ENCODE data around the gene SMTNL2. TPM values are rescaled to one million over a fixed set of nuclear protein-coding genes. Genes with fewer than 3 reads are reported as not detected.
"Not testable (repeated sequence)": the region's sequence is repeated elsewhere in the genome, so short reads cannot be mapped to it uniquely, and the experiment has no call there.

SMTNL2 gene
- polyA plus RNA-seq, 1 donor: 139 TPM

GRCh38 chr17:4604111-4604644, 19.8 kb downstream of the SMTNL2 start:
- peak; percentile 57 for DNase-seq

GRCh38 chr17:4604736-4605135, 20.4 kb downstream of the SMTNL2 start:
- not testable (repeated sequence) for DNase-seq

- DNase-seq: no peak
Observed at GRCh38 chr17:4605826-4606225, 21.5 kb downstream of the SMTNL2 start.

GRCh38 chr17:4607261-4607741, 23.0 kb downstream of the SMTNL2 start:
- DNase-seq: no peak

DNA sequence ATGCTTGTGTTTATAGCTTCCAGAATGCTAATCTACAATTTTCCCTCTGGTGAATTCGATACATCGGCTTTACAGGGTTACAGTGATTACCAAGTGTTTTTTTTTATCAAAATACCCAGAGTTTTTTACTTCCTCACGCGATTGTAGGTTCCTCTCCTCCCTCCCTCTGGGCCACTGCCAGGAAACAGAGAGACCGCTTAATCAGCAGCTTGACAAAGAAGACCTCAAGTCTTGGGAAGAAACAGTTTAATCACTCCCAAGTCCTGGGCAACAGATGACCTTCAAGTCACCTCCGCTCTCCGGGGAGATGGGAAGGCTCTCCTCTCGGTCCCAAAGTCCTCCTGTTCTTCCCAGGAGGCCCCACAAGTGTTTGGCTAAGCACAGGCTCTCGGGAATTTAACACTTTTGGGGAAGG, 23.5 kb downstream of the SMTNL2 start:
- DNase-seq: peak; percentile 66

- DNase-seq: no peak
Observed at GRCh38 chr17:4609761-4610160, 25.4 kb downstream of the SMTNL2 start.

GRCh38 chr17:4610162-4610561, 25.8 kb downstream of the SMTNL2 start:
- no peak for DNase-seq

DNA sequence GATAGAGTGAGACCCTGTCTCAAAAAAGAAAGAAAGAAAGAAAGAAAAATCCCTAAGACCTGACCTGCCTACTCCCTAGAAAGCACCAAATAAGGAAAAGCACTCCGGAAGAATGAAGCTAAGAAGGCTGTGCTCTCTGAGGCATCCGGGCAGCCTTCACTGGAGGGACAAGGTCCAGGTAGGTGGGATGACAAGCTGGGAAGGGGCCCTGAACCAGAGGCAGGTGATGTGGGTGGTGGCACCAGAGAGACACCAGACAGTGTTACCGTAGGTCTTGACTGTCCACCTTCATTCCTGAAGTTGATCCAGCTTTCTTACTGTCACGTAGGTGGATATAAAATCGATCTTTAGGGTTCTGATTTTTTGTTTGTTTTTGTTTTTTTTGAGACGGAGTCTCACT, 26.3 kb downstream of the SMTNL2 start:
- DNase-seq: no peak

- DNase-seq: no peak
Observed at GRCh38 chr17:4616476-4616875, 32.1 kb downstream of the SMTNL2 start.

- no peak for DNase-seq
Observed at GRCh38 chr17:4617090-4617489, 32.8 kb downstream of the SMTNL2 start.

DNA sequence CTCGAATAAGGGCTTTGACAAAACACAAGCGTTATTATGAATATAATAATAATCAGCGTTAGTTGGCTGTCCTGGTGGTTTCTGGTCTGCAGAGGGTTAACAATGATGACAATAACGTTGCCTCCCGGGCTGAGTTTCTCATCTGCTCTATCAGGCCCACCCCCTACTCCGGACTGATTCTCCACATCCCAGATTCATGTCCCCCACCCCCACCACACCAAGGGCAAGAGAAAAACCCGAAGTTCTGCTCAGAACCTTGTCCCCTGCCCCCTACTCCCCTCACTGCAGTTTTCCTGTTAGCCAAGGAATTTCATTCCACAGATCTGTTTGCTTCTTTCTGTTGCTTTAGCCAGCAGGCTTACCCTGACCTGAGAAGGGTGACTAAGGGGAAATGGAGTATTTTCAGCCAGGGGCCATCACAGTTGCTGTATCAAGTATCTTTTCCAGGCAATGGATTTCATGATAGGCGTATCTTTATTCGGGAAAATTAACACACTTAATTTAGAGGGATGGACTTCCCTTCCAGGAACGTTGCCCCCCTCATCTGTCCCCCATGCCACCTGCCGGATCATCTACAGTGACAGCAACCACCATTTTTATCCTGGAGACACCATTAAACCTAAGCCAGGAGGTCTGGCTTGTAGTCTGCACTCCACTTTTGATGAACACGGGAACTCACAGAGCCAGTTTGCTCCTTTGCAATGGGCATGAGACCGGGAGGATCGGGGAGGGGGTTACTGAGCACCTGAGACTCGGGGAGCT, 33.4 kb downstream of the SMTNL2 start:
- DNase-seq: no peak

DNA sequence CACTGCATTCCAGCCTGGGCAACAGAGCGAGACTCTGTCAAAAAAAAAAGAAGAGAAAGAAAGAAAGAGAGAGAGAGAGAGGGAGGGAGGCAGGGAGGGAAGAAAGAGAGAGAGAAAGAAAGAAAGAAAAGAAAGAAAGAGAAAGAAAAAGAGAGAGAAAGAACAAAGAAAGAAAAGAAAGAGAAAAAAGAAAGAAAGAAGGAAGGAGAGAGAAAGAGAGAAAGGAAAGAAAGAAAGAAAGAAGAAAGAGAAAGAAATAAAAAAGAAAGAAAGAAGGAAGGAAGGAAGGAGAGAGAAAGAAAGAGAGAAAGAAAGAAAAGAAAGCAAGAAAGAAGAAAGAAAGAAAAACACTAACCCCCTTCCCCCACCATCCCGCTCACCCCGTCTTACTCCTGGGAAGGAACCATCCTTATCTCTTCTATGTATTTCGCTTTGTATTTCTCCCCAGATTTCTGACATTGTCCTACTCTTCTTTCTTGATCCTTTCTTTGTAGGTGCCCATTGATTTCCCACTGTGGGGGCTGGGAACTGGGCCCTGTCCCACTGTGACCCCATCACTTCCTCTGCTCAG, 36.3 kb downstream of the SMTNL2 start:
- DNase-seq: no peak

DNA sequence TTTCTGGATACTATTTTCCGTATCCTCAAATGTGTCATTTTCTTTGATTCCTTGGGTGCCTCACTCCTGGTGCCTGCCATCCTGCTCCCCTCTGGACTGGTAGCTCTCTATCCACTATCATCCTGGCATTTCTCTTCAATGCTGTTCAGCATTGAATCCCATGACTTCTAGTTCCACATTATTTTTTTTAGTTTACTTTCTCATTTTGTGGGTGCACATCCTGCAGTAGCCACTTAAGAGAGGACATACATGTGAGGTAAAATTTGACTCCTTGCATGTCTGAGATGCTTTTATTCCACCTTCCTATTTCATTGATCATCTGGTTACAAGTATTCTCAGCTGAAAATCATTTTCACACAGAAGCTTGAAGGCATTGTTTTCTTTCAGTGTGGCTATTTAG, 38.0 kb downstream of the SMTNL2 start:
- no peak for DNase-seq

DNA sequence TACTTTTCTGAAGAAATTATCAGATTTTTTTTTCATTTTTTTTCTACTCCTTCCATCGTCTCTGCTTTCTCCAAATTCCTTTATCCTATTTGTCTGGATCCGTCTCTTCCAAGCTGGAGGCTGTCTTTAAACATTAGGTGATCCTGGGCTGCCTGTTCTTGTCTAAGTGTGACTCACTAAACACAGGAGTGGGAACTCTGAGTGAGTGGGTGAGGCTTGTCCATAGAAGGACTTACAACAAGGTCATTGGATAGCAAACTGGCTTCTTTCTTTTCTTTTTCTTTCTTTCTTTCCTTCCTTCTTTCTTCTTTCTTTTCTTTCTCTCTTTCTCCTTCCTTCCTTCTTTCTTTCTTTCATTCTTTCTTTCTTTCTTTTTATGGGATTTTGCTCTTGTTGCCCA, 38.9 kb downstream of the SMTNL2 start:
- DNase-seq: no peak

DNA sequence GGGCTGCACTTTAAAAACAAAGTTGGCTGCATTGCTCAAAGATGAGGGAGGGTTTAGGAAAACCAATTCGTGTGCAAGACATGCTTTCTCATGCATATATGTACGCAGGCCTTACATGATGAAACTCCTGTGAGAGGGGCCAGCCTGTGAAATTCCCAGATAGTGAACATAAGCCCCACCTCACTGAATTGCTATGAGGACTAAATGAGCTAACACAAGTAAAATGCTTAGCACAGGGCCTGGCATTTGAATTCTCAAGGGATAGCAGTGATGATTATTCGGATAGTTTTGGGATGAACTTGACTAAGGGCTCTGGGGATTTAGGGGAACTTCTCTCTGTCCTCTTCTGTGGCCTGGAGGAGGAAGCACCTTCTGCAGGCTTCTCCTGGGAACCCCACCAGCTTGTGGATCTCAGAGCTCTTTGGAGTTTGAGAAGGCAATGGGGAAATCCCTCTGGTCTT, 40.2 kb downstream of the SMTNL2 start:
- DNase-seq: not testable (repeated sequence)

DNA sequence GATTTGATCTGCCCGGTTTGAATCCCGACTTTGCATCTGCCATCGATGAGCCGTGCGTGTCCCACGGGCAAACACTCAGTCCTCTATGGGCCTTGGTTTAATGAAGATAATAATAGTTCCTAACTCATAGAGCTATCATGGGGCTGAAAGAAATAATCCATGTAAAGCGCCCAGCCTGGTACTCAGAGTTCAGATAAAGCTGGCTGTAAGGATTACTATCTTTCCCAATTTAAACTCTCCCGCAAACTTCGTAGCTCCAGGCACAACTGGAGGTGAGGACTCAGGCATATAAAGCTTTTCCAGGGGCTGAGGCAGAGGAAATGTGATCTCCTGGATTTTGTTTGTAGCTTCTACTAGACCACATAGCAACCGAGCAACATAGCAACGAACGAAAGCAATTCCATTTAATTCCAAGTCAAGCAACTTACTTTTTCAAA, 40.9 kb downstream of the SMTNL2 start:
- peak; percentile 71 for DNase-seq

DNA sequence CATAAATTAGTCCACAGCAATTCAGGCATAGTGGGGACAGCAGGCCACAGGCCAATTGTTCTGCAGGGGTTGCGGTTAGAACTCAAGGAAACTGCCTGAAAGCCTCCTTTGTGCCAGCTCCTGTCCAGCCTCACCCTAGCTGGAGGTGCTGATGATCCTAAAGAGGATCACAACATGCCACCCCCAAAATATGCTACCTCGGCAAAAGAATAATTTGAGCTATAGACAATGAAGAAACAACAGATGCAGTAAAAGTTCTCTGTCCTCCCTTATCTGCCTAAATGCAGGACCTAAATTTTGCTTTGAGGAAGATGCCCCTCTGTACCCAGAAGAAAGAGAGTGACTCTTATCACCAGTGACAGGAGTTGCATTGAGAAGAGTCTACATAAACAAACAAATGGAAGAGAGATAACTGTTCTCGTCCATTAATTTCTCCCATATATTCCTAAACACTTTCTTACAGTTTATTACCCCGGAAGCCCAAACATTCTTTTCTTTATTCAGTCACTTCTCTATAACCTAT, 42.5 kb downstream of the SMTNL2 start:
- no peak for DNase-seq

DNA sequence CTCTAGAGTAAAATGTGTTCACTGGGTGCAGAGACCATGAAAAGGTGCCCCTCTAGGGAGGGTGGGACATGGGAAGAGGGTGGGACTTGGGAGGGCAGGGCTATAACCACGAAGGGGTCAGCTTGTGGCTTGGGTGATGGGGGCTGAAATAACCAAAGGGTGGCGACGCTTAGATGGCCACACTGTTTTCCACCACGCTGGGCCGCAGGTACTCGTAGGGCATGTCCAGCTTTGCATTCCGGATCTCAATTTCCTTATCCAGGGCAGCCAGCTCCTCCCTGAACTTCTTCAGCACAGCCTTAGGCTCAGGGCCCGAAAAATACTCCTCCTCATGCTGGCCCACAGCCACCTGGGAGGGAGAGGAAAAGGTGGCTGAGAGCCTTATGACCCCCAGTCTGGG, 47.1 kb downstream of the SMTNL2 start:
- no peak for DNase-seq

DNA sequence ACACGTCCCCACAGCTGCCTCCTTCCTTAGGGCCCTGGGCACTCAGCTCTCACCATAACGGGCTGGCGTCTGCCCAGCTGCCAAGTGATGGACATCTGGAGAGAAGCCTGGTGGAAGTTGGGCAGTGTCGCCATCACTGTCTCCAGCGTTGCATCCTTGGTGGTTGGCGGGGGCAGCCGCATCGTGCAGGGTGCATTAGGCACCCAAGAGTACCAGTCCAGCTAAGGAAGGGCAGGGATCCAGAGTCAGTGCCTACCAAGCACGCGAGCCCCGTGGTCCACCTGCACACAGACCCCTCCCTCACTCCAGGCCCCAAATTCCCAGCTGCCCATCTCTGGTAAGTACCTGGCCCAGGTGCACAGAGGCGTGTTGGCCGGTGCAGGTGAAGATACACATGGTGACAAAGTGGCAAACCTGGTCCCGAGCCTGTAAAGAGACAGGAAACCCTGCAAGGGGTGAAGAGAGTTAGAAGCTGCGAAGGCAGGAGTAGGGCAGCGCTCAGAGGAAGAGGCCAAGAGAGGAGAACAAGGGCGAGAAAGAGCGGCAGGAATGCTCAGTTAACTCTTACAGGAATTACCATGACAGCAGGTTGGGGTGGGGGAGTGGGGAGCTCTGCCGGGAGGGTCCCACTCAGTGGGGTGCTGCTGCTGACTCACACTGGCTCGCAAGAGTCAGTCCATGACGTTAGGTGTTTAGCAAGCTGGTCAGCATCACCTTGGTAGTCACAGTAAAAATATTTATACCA, 47.7 kb downstream of the SMTNL2 start:
- no peak for DNase-seq

GRCh38 chr17:4632581-4632920, 48.2 kb downstream of the SMTNL2 start:
- no peak for DNase-seq

GRCh38 chr17:4633643-4634042, 49.3 kb downstream of the SMTNL2 start:
- DNase-seq: no peak

DNA sequence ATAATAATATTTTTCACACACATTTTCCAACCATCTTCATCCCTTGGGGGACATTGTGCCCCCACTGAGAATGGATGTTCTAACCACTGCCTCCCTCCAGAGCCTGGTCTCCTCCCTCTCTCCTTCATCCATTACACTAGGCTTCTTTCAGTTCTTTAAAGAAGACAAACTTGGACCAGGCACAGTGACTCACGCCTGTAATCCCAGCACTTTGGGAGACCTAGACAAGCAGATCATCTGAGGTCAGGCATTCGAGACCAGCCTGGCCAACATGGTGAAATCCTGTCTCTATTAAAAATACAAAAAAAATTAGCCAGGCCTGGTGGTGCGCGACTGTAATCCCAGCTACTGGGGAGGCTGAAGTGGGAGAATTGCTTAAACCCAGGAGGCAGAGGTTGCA, 50.6 kb downstream of the SMTNL2 start:
- no peak for DNase-seq

DNA sequence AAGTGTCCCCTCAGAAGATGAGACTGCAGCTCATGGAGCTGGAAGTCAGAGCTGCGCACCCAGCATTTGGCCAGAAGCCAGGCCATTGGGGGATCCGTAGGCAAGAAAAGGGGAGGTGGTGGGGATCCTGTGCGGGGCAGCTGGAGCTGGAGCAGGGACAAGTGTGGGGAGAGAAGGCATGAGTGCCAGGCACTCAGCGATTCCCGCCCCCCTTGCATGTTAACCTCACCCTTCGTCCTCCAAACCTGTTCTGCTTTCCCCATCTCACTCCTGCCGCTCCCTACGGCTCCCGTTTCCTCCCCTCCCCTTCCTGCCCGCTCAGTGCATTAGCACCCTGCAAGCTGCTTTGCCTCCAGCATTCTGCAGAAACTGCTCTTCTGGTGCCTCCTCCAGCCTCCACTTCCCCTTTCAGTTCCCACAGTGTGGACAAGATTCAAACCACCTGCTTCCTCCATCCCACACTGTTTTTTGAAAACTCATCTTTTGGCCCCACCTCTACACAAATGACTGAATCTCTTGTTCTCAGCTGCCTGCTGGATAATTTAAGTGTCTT, 51.6 kb downstream of the SMTNL2 start:
- DNase-seq: peak; percentile 9
